Natural killer cell treated with Interleukin-12 subunit alpha and Interleukin-12 subunit beta and Interleukin-15 and Interleukin-18, amount 100 ng/mL, for 72 hours (primary cell): Measurements from ENCODE around the gene GRHPR. TPM values are rescaled to one million over a fixed set of nuclear protein-coding genes. Genes with fewer than 3 reads are reported as not detected.

Source experiments
- ATAC-seq, 2 donors: fragments of 150-1000 bp; cut with Tn5 transposase in 1 of 2; sonication (Bioruptor Pico), chemical (Tn5 transposase) in 1 of 2; 2 replicates each; pipeline ENCODE4 v1.10.0; 2021
- DNase-seq: peaks from one replicate; pipeline ENCODE4 v3.0.0; 2022; ENCODE audit warnings: low spot score
- H3K27ac Mint-ChIP-seq, 2 donors: 1 replicate in 1 of 2; 2 replicates in 1 of 2; pipeline ENCODE4 v1.8.0; 2022; ENCODE audit warnings: mixed read lengths in 2 of 2, mild to moderate bottlenecking in 1 of 2, moderate library complexity in 1 of 2
- H3K27me3 Mint-ChIP-seq, 2 donors: 1 replicate in 1 of 2; 2 replicates in 1 of 2; pipeline ENCODE4 v1.8.0; 2022; ENCODE audit warnings: mixed read lengths in 2 of 2
- H3K36me3 Mint-ChIP-seq: one replicate; pipeline ENCODE4 v1.8.0; 2022; ENCODE audit warnings: mixed read lengths
- H3K4me1 Mint-ChIP-seq, 2 donors: 1 replicate in 1 of 2; 2 replicates in 1 of 2; pipeline ENCODE4 v1.8.0; 2022; ENCODE audit warnings: low read depth in 2 of 2, mixed read lengths in 2 of 2, mild to moderate bottlenecking in 1 of 2
- H3K4me3 Mint-ChIP-seq: one replicate; pipeline ENCODE4 v1.8.0; 2022; ENCODE audit warnings: mixed read lengths
- H3K9me3 Mint-ChIP-seq: 2 replicates; pipeline ENCODE4 v1.8.0; 2022; ENCODE audit warnings: mixed read lengths
- total RNA-seq, 2 donors: library from RNA; stranded (reverse); gene quantifications; one replicate each; pipeline ENCODE4 v1.2.3, GENCODE V29; 2022

The GRHPR gene
- total RNA-seq, 2 donors from 2014 or later = 53.4 to 66.1 TPM

DNA sequence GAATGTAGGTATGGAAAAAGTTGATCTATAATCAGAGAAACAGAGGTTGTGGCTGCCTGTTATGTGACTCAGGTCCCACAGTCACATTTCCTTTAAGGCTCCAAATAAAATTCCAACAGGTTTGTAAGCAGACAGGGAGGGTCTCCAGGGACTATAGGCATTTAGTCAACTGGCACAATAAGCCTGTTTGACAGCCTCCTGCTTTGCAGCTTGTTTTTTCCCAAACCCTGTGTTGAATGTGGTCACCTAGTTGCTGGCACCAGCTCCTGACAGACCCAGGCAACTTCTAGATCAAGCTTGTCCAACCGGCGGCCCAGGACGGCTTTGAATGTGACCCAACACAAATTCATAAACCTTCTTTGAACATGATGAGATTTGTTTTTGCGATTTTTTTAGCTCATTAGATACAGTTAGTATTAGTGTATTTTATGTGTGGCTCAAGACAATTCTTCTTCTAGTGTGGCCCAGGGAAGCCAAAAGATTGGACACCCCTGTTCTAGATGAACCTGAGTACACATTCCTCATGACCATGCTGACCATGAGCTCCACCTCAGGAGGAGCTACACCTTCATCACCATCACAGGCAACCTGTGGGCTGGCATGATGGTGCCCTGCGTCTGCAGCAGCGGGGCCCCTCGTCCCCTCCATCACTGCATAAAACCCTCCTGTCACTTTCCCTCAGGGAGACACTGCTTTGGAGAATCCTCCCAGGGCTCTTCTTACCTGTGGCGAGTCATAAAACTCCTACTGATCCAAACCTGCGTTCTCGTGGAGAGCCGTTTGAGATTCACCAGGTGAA is 15.7 kb upstream of the GRHPR start:
- Mint-ChIP-seq H3K4me3 (no peak overlapping the region), H3K9me3 (no peaks in the 10 kb centered on the region), H3K27ac (no peak overlapping the region), H3K27me3 (peaks cover 4 to 5% of the 10 kb centered on the region in 2 donors), H3K36me3 (no peaks in the 10 kb centered on the region), H3K4me1 (peaks cover 4 to 6% of the 10 kb centered on the region in 2 donors)
- ATAC-seq (no peak), DNase-seq (no peak)

DNA sequence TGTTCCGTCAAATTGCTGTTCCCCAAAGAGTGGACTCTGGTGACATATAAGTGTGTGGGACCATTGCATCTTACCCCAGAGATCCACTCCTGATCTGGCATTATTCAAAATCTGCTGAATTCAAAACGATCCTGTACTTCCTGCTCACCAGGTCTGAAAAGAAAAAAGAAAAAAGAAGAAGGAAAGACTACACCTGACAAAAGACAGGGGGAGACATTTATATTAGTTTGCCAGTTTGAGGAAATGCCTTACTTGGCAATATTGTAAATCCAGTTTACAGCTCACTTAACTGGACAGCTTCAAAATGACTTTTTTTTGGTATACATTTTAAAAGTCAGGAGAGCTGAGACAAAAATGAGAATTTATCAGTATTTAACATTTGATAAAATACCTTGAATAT is 15.0 kb upstream of the GRHPR start:
- Mint-ChIP-seq H3K36me3 (no peaks in the 10 kb centered on the region), H3K4me3 (no peak overlapping the region), H3K9me3 (no peaks in the 10 kb centered on the region), H3K27ac (no peak overlapping the region), H3K4me1 (peaks cover 4 to 6% of the 10 kb centered on the region in 2 donors), H3K27me3 (peaks cover 4 to 5% of the 10 kb centered on the region in 2 donors)
- DNase-seq (no peak), ATAC-seq (no peak)

GRCh38 chr9:37408933-37409710 is 13.4 kb upstream of the GRHPR start:
- H3K27ac Mint-ChIP-seq = no peak overlapping the region
- ATAC-seq (peak; percentile 65 to 84), DNase-seq (no peak)
- H3K9me3 Mint-ChIP-seq = no peaks in the 10 kb centered on the region
- no peaks in the 10 kb centered on the region for H3K36me3 Mint-ChIP-seq
- H3K4me3 Mint-ChIP-seq = peak overlapping the region; percentile 26
- peaks cover 4 to 6% of the 10 kb centered on the region in 2 donors for H3K4me1 Mint-ChIP-seq
- H3K27me3 Mint-ChIP-seq = peaks cover 0 to 4% of the 10 kb centered on the region in 2 donors

GRCh38 chr9:37410354-37410861 is 12.1 kb upstream of the GRHPR start:
- peaks cover 0 to 10% of the 10 kb centered on the region in 2 donors for H3K27me3 Mint-ChIP-seq
- H3K4me3 Mint-ChIP-seq = no peak overlapping the region
- peak overlapping the region in 1 of 2 donors; percentile 2 for H3K27ac Mint-ChIP-seq
- H3K36me3 Mint-ChIP-seq = no peaks in the 10 kb centered on the region
- ATAC-seq (no peak), DNase-seq (no peak)
- H3K4me1 Mint-ChIP-seq = peaks cover 9 to 11% of the 10 kb centered on the region in 2 donors
- H3K9me3 Mint-ChIP-seq = no peaks in the 10 kb centered on the region

- no peaks in the 10 kb centered on the region for H3K9me3 Mint-ChIP-seq
- H3K4me3 Mint-ChIP-seq = no peak overlapping the region
- peaks cover 9 to 13% of the 10 kb centered on the region in 2 donors for H3K4me1 Mint-ChIP-seq
- DNase-seq (no peak), ATAC-seq (peak in 1 of 2 donors; percentile 43)
- H3K27ac Mint-ChIP-seq = no peak overlapping the region
- H3K36me3 Mint-ChIP-seq = no peaks in the 10 kb centered on the region
- peaks cover 0 to 10% of the 10 kb centered on the region in 2 donors for H3K27me3 Mint-ChIP-seq
These were observed 11.3 kb upstream of the GRHPR start for GRCh38 chr9:37410969-37411785.

GRCh38 chr9:37412431-37413151 is 9.9 kb upstream of the GRHPR start:
- no peaks in the 10 kb centered on the region for H3K9me3 Mint-ChIP-seq
- peaks cover 9 to 13% of the 10 kb centered on the region in 2 donors for H3K4me1 Mint-ChIP-seq
- ATAC-seq (no peak), DNase-seq (no peak)
- no peak overlapping the region for H3K4me3 Mint-ChIP-seq
- H3K27me3 Mint-ChIP-seq = peaks cover 0 to 10% of the 10 kb centered on the region in 2 donors
- no peaks in the 10 kb centered on the region for H3K36me3 Mint-ChIP-seq
- no peak overlapping the region for H3K27ac Mint-ChIP-seq

DNA sequence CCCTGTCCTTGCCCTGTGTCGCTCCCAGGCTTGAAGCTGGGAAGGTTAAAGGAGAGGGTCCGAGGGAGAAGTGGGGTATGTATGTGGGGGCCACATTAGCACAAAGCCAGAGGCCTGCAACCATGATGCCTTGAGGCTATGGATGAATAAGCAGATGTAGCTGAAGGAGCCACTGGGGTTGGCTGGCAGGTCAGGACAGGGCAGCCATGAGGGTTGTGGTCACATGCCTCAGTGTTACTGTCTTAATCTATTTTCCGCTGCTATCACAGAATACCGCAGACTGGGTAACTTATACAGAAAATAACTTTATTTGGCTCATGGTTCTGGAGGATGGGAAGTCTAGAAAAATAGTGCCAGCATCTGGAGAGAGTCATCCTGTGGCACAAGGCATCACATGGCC is 9.2 kb upstream of the GRHPR start:
- no peak for ATAC-seq
- peaks cover 0 to 10% of the 10 kb centered on the region in 2 donors for H3K27me3 Mint-ChIP-seq
- H3K27ac Mint-ChIP-seq = no peak overlapping the region
- H3K9me3 Mint-ChIP-seq = no peaks in the 10 kb centered on the region
- H3K36me3 Mint-ChIP-seq = no peaks in the 10 kb centered on the region
- no peak for DNase-seq
- no peak overlapping the region for H3K4me3 Mint-ChIP-seq
- H3K4me1 Mint-ChIP-seq = peaks cover 9 to 13% of the 10 kb centered on the region in 2 donors

DNA sequence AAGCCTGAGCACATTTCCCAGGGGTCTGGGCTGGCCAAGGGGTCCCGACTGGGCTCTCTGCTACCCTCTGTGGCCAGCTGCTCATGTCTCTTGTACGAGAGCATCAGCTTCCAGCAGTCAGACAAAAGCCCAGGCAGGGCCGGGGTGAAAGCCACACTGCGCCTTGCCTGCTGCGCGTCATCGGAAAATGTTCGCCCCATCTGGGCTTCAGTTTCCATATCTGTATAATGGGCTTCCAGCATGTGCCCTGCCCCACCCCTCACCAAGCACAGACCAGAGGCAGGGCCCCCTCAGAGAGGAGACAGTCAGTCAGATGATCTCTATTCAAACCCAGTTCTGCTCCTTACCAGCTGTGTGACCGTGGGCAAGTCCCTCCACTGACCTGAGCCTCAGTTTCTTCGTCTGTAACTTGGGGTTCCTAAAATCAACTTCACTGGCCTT is 8.0 kb upstream of the GRHPR start:
- ATAC-seq = no peak
- H3K4me3 Mint-ChIP-seq = no peak overlapping the region
- H3K27ac Mint-ChIP-seq = no peak overlapping the region
- H3K9me3 Mint-ChIP-seq = no peaks in the 10 kb centered on the region
- H3K36me3 Mint-ChIP-seq = no peaks in the 10 kb centered on the region
- peaks cover 0 to 10% of the 10 kb centered on the region in 2 donors for H3K27me3 Mint-ChIP-seq
- H3K4me1 Mint-ChIP-seq = peaks cover 12 to 13% of the 10 kb centered on the region in 2 donors
- no peak for DNase-seq

- Mint-ChIP-seq H3K36me3 (no peaks in the 10 kb centered on the region), H3K9me3 (no peaks in the 10 kb centered on the region), H3K27ac (peak overlapping the region in 1 of 2 donors; percentile 24), H3K4me1 (peaks cover 8 to 9% of the 10 kb centered on the region in 2 donors), H3K4me3 (no peak overlapping the region), H3K27me3 (peaks cover 0 to 8% of the 10 kb centered on the region in 2 donors)
- peak; percentile 71 to 80 for ATAC-seq
- peak; percentile 71 for DNase-seq
These were observed 7.3 kb upstream of the GRHPR start for GRCh38 chr9:37415011-37415719.

GRCh38 chr9:37417252-37417803 is 5.2 kb upstream of the GRHPR start:
- Mint-ChIP-seq H3K27me3 (peaks cover 0 to 6% of the 10 kb centered on the region in 2 donors), H3K27ac (no peak overlapping the region), H3K36me3 (no peaks in the 10 kb centered on the region), H3K9me3 (no peaks in the 10 kb centered on the region), H3K4me1 (peaks cover 13 to 14% of the 10 kb centered on the region in 2 donors), H3K4me3 (no peak overlapping the region)
- no peak for ATAC-seq
- DNase-seq = no peak

- Mint-ChIP-seq H3K36me3 (no peaks in the 10 kb centered on the region), H3K4me3 (no peak overlapping the region), H3K27ac (no peak overlapping the region), H3K9me3 (no peaks in the 10 kb centered on the region), H3K4me1 (peaks cover 17% of the 10 kb centered on the region in 2 donors), H3K27me3 (peaks cover 0 to 6% of the 10 kb centered on the region in 2 donors)
- ATAC-seq (no peak), DNase-seq (no peak)
These were observed 4.5 kb upstream of the GRHPR start for GRCh38 chr9:37417857-37418618.
